ACHN (cell line): ENCODE results near the gene LLCFC1.

Experiments used
- DNase-seq: peaks from one replicate; pipeline ENCODE4 v3.0.0-alpha.2; 2015
- in situ Hi-C: cut with HindIII; loops from 2 replicates; pipeline ENCODE4 v1.10.0; 2017; ENCODE audit warnings: low sequenced_read_pairs, low pct_ligation_motif_present, low pct_unique_long_range_greater_than_20kb

The LLCFC1 gene

GRCh38 chr7:142939226-142939910 lies at the start of gene LLCFC1:
LLCFC1 (plus strand) TSS chr7:142939484; CDS start chr7:142939622, 138 bp downstream.
- DNase-seq: peak; percentile 30
- in situ Hi-C loops: no loop called here

- in situ Hi-C loops: no loop called here
- DNase-seq: no peak
Measured at GRCh38 chr7:142889816-142890215, 49.5 kb upstream of the LLCFC1 start.

GRCh38 chr7:142890874-142891485 lies 48.3 kb upstream of the LLCFC1 start:
- no peak for DNase-seq
- in situ Hi-C loops: no loop called here

GRCh38 chr7:142891490-142892082 lies 47.7 kb upstream of the LLCFC1 start:
- no peak for DNase-seq
- in situ Hi-C loops: no loop called here

- in situ Hi-C loops: no loop called here
- DNase-seq: no peak
Measured at GRCh38 chr7:142892951-142893350, 46.3 kb upstream of the LLCFC1 start.

GRCh38 chr7:142894112-142894984 lies 44.9 kb upstream of the LLCFC1 start:
- in situ Hi-C loops: no loop called here

GRCh38 chr7:142894985-142895593 lies 44.2 kb upstream of the LLCFC1 start:
- in situ Hi-C loops: no loop called here
- DNase-seq: no peak

More at GRCh38 chr7:142894112-142894984, 44.9 kb upstream of the LLCFC1 start:
- DNase-seq: no peak

GRCh38 chr7:142896151-142896550 lies 43.1 kb upstream of the LLCFC1 start:
- in situ Hi-C loops: no loop called here

GRCh38 chr7:142896741-142897379 lies 42.4 kb upstream of the LLCFC1 start:
- in situ Hi-C loops: no loop called here
- no peak for DNase-seq

More at GRCh38 chr7:142896151-142896550, 43.1 kb upstream of the LLCFC1 start:
- DNase-seq: no peak

GRCh38 chr7:142897691-142898090 lies 41.6 kb upstream of the LLCFC1 start:
- in situ Hi-C loops: no loop called here
- DNase-seq: no peak

GRCh38 chr7:142898377-142899170 lies 40.7 kb upstream of the LLCFC1 start:
- no peak for DNase-seq
- in situ Hi-C loops: no loop called here

- in situ Hi-C loops: no loop called here
- DNase-seq: no peak
Measured at GRCh38 chr7:142899661-142900060, 39.6 kb upstream of the LLCFC1 start.

GRCh38 chr7:142901426-142902259 lies 37.6 kb upstream of the LLCFC1 start:
- DNase-seq: no peak
- in situ Hi-C loops: no loop called here

- DNase-seq: no peak
- in situ Hi-C loops: no loop called here
Measured at GRCh38 chr7:142904128-142904527, 35.2 kb upstream of the LLCFC1 start.

GRCh38 chr7:142905759-142906158 lies 33.5 kb upstream of the LLCFC1 start:
- no peak for DNase-seq
- in situ Hi-C loops: no loop called here

- in situ Hi-C loops: no loop called here
- no peak for DNase-seq
Measured at GRCh38 chr7:142906643-142907042, 32.6 kb upstream of the LLCFC1 start.

- in situ Hi-C loops: no loop called here
- DNase-seq: no peak
Measured at GRCh38 chr7:142908290-142908689, 31.0 kb upstream of the LLCFC1 start.
